HepG2 (cell line): ENCODE measurements around the gene DTNB. TPM values are rescaled to one million over a fixed set of nuclear protein-coding genes. Genes with fewer than 3 reads are reported as not detected.
A peak's percentile ranks its signal among the peaks of the same experiment; 100 is the strongest.

Experiments used
- ATF4 ChIP-seq, 2 experiments: fragments of 450-650 bp in 1 of 2; sonication (generic) in 1 of 2; formaldehyde crosslinking; IDR thresholded peaks; 2 replicates each; pipeline versions ENCODE4 v1.5.0 to v1.8.0; 2020 to 2022; ENCODE audit warnings: mild to moderate bottlenecking in 1 of 2, missing genetic modification reagents in 1 of 2
- CCAR2 ChIP-seq: fragments of 200-400 bp; formaldehyde crosslinking; optimal IDR thresholded peaks from 2 replicates; pipeline ENCODE3; 2018; ENCODE audit warnings: low read depth, mild to moderate bottlenecking, low read length, moderate library complexity
- HNF1B ChIP-seq: sonication (generic); formaldehyde crosslinking; IDR thresholded peaks from 2 replicates; pipeline ENCODE4 v1.5.1; 2020; ENCODE audit warnings: mild to moderate bottlenecking, moderate library complexity, missing genetic modification reagents
- KLF15 ChIP-seq: sonication (generic); formaldehyde crosslinking; IDR thresholded peaks from 2 replicates; pipeline ENCODE4 v1.8.1; 2023; ENCODE audit warnings: borderline replicate concordance, mild to moderate bottlenecking, inconsistent platforms, missing genetic modification reagents, mixed read lengths
- MXD1 ChIP-seq: sonication (generic); formaldehyde crosslinking; IDR thresholded peaks from 2 replicates; pipeline ENCODE4 v1.4.0; 2020; ENCODE audit warnings: mild to moderate bottlenecking, missing genetic modification reagents
- NCOA5 ChIP-seq: sonication (generic); formaldehyde crosslinking; IDR thresholded peaks from 2 replicates; pipeline ENCODE4 v1.4.0; 2020; ENCODE audit warnings: missing genetic modification reagents
- NR2F1 ChIP-seq, 2 experiments: fragments of 450-650 bp in 1 of 2; formaldehyde crosslinking in 1 of 2; IDR thresholded peaks; 2 replicates each; pipeline versions ENCODE4 v1.5.0 to v1.6.1; 2016 to 2020; ENCODE audit warnings: mild to moderate bottlenecking in 1 of 2, missing compliant biosample characterization in 1 of 2, missing genetic modification reagents in 1 of 2, moderate library complexity in 1 of 2
- RARG ChIP-seq: sonication (generic); formaldehyde crosslinking; IDR thresholded peaks from 2 replicates; pipeline ENCODE4 v1.4.0; 2020; ENCODE audit warnings: low read depth, mild to moderate bottlenecking, missing genetic modification reagents
- SETDB1 ChIP-seq: sonication (generic); formaldehyde crosslinking; IDR thresholded peaks from 2 replicates; pipeline ENCODE4 v1.5.1; 2020; ENCODE audit warnings: missing genetic modification reagents, mild to moderate bottlenecking, borderline replicate concordance
- TBX3 ChIP-seq: fragments of 450-650 bp; IDR thresholded peaks from 2 replicates; pipeline ENCODE4 v1.6.1; 2017; ENCODE audit warnings: antibody characterized with exemption, mild to moderate bottlenecking, inconsistent platforms, borderline replicate concordance
- XRCC5 ChIP-seq: fragments of 200-400 bp; formaldehyde crosslinking; optimal IDR thresholded peaks from 2 replicates; pipeline ENCODE3; 2017; ENCODE audit warnings: mild to moderate bottlenecking, low read length
- ZBTB7A ChIP-seq: sonication (generic); formaldehyde crosslinking; IDR thresholded peaks from 2 replicates; pipeline ENCODE4 v1.8.0; 2022; ENCODE audit warnings: mild to moderate bottlenecking, missing genetic modification reagents
- ZHX1 ChIP-seq: sonication (generic); formaldehyde crosslinking; IDR thresholded peaks from 2 replicates; pipeline ENCODE4 v1.8.1; 2022; ENCODE audit warnings: low read depth, mild to moderate bottlenecking, missing genetic modification reagents
- ZNF451 ChIP-seq: sonication (generic); formaldehyde crosslinking; IDR thresholded peaks from 2 replicates; pipeline ENCODE4 v1.5.0; 2020; ENCODE audit warnings: mild to moderate bottlenecking, missing genetic modification reagents
- ZNF543 ChIP-seq: sonication (generic); formaldehyde crosslinking; IDR thresholded peaks from 2 replicates; pipeline ENCODE4 v1.4.0; 2020; ENCODE audit warnings: mild to moderate bottlenecking, missing genetic modification reagents
- ZNF784 ChIP-seq: sonication (generic); formaldehyde crosslinking; IDR thresholded peaks from 2 replicates; pipeline ENCODE4 v1.5.1; 2020; ENCODE audit warnings: missing genetic modification reagents, mild to moderate bottlenecking, borderline replicate concordance
- ZNF800 ChIP-seq: sonication (generic); formaldehyde crosslinking; IDR thresholded peaks from 2 replicates; pipeline ENCODE4 v1.4.0; 2020; ENCODE audit warnings: missing genetic modification reagents
- polyA plus RNA-seq, 8 experiments: library from polyadenylated mRNA; depleted of rRNA in 3 of 8; stranded (reverse) in 7 of 8; unstranded in 1 of 8; fragments of >200 nt; fragmentation: Illumina TruSeq in 4 of 8; extraction: Trizol in 4 of 8; gene quantifications; 2 replicates each; pipeline versions ENCODE4 v1.2.1 to v1.2.3, GENCODE V29; 2011 to 2016; ENCODE audit warnings: low read depth in 4 of 8, missing spikeins in 1 of 8, mixed read lengths in 1 of 8; ENCODE audit not compliant: insufficient read depth in 1 of 8
- total RNA-seq, 5 experiments: library from RNA; depleted of rRNA; stranded (reverse); fragments of >200 nt; fragmentation: Illumina TruSeq; extraction: Trizol; gene quantifications; 2 replicates each; pipeline ENCODE4 v1.2.3, GENCODE V29; 2016; ENCODE audit warnings: low read depth in 1 of 5

DTNB gene
- total and polyA plus RNA-seq, 2 of the 13 experiments (the other 11 are each of a cell fraction or from before 2014, with no cell fraction given) = 14.4 to 23.9 TPM

- no peak for TF ChIP-seq ZBTB7A (CRISPR knock-in tag)
- TF ChIP-seq XRCC5 = no peak
- TF ChIP-seq ZNF543 = no peak
- no peak for TF ChIP-seq SETDB1
- no peak for TF ChIP-seq TBX3
- TF ChIP-seq ATF4 (CRISPR knock-in tag; IDR thresholded peaks at IDR 0.05) = no peak
- no peak for TF ChIP-seq NCOA5 (CRISPR knock-in tag)
- peak; percentile 32; the same call in 1 of the 2 replicates for TF ChIP-seq MXD1
- TF ChIP-seq HNF1B (CRISPR knock-in tag) = no peak; the same call in 1 of the 2 replicates
- no peak for TF ChIP-seq ZHX1 (CRISPR knock-in tag)
- TF ChIP-seq NR2F1 (CRISPR knock-in tag; IDR thresholded peaks at IDR 0.05) = peak in 1 of 2 experiments; percentile 40; a peak in 1 of 4 replicates
- no peak; the same call in 1 of the 2 replicates for TF ChIP-seq ZNF784
- TF ChIP-seq KLF15 = peak; percentile 76; the same call in 1 of the 2 replicates
- no peak for TF ChIP-seq RARG (CRISPR knock-in tag)
- TF ChIP-seq ZNF451 (CRISPR knock-in tag) = peak; percentile 75; the same call in 1 of the 2 replicates
- no peak for TF ChIP-seq CCAR2
- peak; percentile 77; the same call in 1 of the 2 replicates for TF ChIP-seq ZNF800 (CRISPR knock-in tag)
Observed at GRCh38 chr2:25673300-25674076, at the start of gene DTNB (continued).
